Measurements from ENCODE around the gene SHB.

Gene SHB

GRCh38 chr9:37984278-37984671 is 84.8 kb downstream of the SHB start:
- H2BK5ac ChIP-seq (ENCODE audit: low read length), result no peak overlapping the region
- H2BK120ac ChIP-seq (ENCODE audit: low read depth, low read length), result no peak overlapping the region
- H3K4me1 ChIP-seq (ENCODE audit: control insufficient read depth in 2 of 2, insufficient read depth in 1 of 2, low read depth in 1 of 2, low read length in 2 of 2), result peaks cover 7 to 14% of the 10 kb centered on the region in 2 donors
- H3K79me1 ChIP-seq (ENCODE audit: low read depth, low read length), result no peaks in the 10 kb centered on the region
- H3K9ac ChIP-seq (ENCODE audit: low read depth, low read length, poor library complexity), result no peak overlapping the region
- no peak overlapping the region for H3K4me3 ChIP-seq (ENCODE audit: low read length in 2 of 2)
- H3K4me2 ChIP-seq (ENCODE audit: insufficient read depth, low read length, poor library complexity, severe bottlenecking), result no peak overlapping the region
- no CpG with 5 or more reads among the region's 5 CpGs for WGBS, 2 donors (ENCODE audit: extremely low coverage in 2 of 2, insufficient read length in 2 of 2, insufficient replicate concordance in 1 of 2)
- H2AFZ ChIP-seq (ENCODE audit: low read length), result no peak overlapping the region
- H2BK12ac ChIP-seq (ENCODE audit: low read length), result no peak overlapping the region
- H3K9me3 ChIP-seq (replicated peaks in 1 of 2; ENCODE audit: control insufficient read depth in 2 of 2, insufficient read depth in 1 of 2, low read depth in 1 of 2, low read length in 2 of 2), result no peaks in the 10 kb centered on the region
- H3K4ac ChIP-seq (ENCODE audit: low read length), result no peak overlapping the region
- no peaks in the 10 kb centered on the region for H3K27me3 ChIP-seq (ENCODE audit: control insufficient read depth in 3 of 3, insufficient read depth in 3 of 3, low read depth in 1 of 3, low read length in 3 of 3)
- H2AK5ac ChIP-seq (ENCODE audit: low read depth, low read length), result peak overlapping the region; percentile 2
- no peak overlapping the region for H4K8ac ChIP-seq (ENCODE audit: low read depth, low read length)
- no peak overlapping the region for H3K14ac ChIP-seq (ENCODE audit: low read length)
- no peak overlapping the region for H2BK15ac ChIP-seq (ENCODE audit: low read length)
- H4K91ac ChIP-seq (ENCODE audit: low read depth, low read length, poor library complexity), result no peak overlapping the region
- no peak overlapping the region for H3K27ac ChIP-seq (replicated peaks; ENCODE audit: low read length)
- no peaks in the 10 kb centered on the region for H3K36me3 ChIP-seq (replicated peaks in 1 of 2; ENCODE audit: control insufficient read depth in 2 of 2, insufficient read depth in 2 of 2, low read length in 2 of 2)
- DNase-seq (ENCODE audit: low spot score), result no peak
- H3K23ac ChIP-seq (ENCODE audit: low read depth, low read length, poor library complexity), result no peak overlapping the region
- H3K18ac ChIP-seq (ENCODE audit: low read length), result no peak overlapping the region

GRCh38 chr9:37983381-37984067 is 85.5 kb downstream of the SHB start:
- no peaks in the 10 kb centered on the region for H3K36me3 ChIP-seq (replicated peaks in 1 of 2; ENCODE audit: control insufficient read depth in 2 of 2, insufficient read depth in 2 of 2, low read length in 2 of 2)
- H3K27me3 ChIP-seq (ENCODE audit: control insufficient read depth in 3 of 3, insufficient read depth in 3 of 3, low read depth in 1 of 3, low read length in 3 of 3), result no peaks in the 10 kb centered on the region
- no peak overlapping the region for H2BK5ac ChIP-seq (ENCODE audit: low read length)
- no peaks in the 10 kb centered on the region for H3K9me3 ChIP-seq (replicated peaks in 1 of 2; ENCODE audit: control insufficient read depth in 2 of 2, insufficient read depth in 1 of 2, low read depth in 1 of 2, low read length in 2 of 2)
- H3K9ac ChIP-seq (ENCODE audit: low read depth, low read length, poor library complexity), result no peak overlapping the region
- H3K23ac ChIP-seq (ENCODE audit: low read depth, low read length, poor library complexity), result no peak overlapping the region
- H3K4me1 ChIP-seq (ENCODE audit: control insufficient read depth in 2 of 2, insufficient read depth in 1 of 2, low read depth in 1 of 2, low read length in 2 of 2), result peaks cover 7 to 14% of the 10 kb centered on the region in 2 donors
- no peak overlapping the region for H3K27ac ChIP-seq (replicated peaks; ENCODE audit: low read length)
- no peak overlapping the region for H4K8ac ChIP-seq (ENCODE audit: low read depth, low read length)
- DNase-seq (ENCODE audit: low spot score), result no peak
- H2BK120ac ChIP-seq (ENCODE audit: low read depth, low read length), result no peak overlapping the region
- H3K79me1 ChIP-seq (ENCODE audit: low read depth, low read length), result no peaks in the 10 kb centered on the region
- H2AFZ ChIP-seq (ENCODE audit: low read length), result no peak overlapping the region
- no peak overlapping the region for H3K4me2 ChIP-seq (ENCODE audit: insufficient read depth, low read length, poor library complexity, severe bottlenecking)
- peak overlapping the region; percentile 46 for H3K18ac ChIP-seq (ENCODE audit: low read length)
- H2BK15ac ChIP-seq (ENCODE audit: low read length), result no peak overlapping the region
- no peak overlapping the region for H3K4me3 ChIP-seq (ENCODE audit: low read length in 2 of 2)
- WGBS, 2 donors (ENCODE audit: extremely low coverage in 2 of 2, insufficient read length in 2 of 2, insufficient replicate concordance in 1 of 2), result no CpG with 5 or more reads among the region's 12 CpGs
- H4K91ac ChIP-seq (ENCODE audit: low read depth, low read length, poor library complexity), result no peak overlapping the region
- H3K14ac ChIP-seq (ENCODE audit: low read length), result no peak overlapping the region
- H3K4ac ChIP-seq (ENCODE audit: low read length), result no peak overlapping the region
- no peak overlapping the region for H2BK12ac ChIP-seq (ENCODE audit: low read length)
- H2AK5ac ChIP-seq (ENCODE audit: low read depth, low read length), result no peak overlapping the region

GRCh38 chr9:37979844-37980243 is 89.2 kb downstream of the SHB start:
- Histone ChIP-seq H3K27me3 (ENCODE audit: control insufficient read depth in 3 of 3, insufficient read depth in 3 of 3, low read depth in 1 of 3, low read length in 3 of 3) (no peaks in the 10 kb centered on the region), H3K4me2 (ENCODE audit: insufficient read depth, low read length, poor library complexity, severe bottlenecking) (no peak overlapping the region), H3K36me3 (replicated peaks in 1 of 2; ENCODE audit: control insufficient read depth in 2 of 2, insufficient read depth in 2 of 2, low read length in 2 of 2) (no peaks in the 10 kb centered on the region), H3K4ac (ENCODE audit: low read length) (no peak overlapping the region), H3K27ac (replicated peaks; ENCODE audit: low read length) (no peak overlapping the region), H3K4me3 (ENCODE audit: low read length in 2 of 2) (no peak overlapping the region), H4K8ac (ENCODE audit: low read depth, low read length) (no peak overlapping the region), H2BK15ac (ENCODE audit: low read length) (no peak overlapping the region), H3K4me1 (ENCODE audit: control insufficient read depth in 2 of 2, insufficient read depth in 1 of 2, low read depth in 1 of 2, low read length in 2 of 2) (peaks cover 2 to 7% of the 10 kb centered on the region in 2 donors), H4K91ac (ENCODE audit: low read depth, low read length, poor library complexity) (no peak overlapping the region), H3K79me1 (ENCODE audit: low read depth, low read length) (no peaks in the 10 kb centered on the region), H3K9ac (ENCODE audit: low read depth, low read length, poor library complexity) (no peak overlapping the region), H2BK12ac (ENCODE audit: low read length) (no peak overlapping the region), H2AK5ac (ENCODE audit: low read depth, low read length) (no peak overlapping the region), H3K14ac (ENCODE audit: low read length) (no peak overlapping the region), H2BK120ac (ENCODE audit: low read depth, low read length) (no peak overlapping the region), H3K18ac (ENCODE audit: low read length) (no peak overlapping the region), H2BK5ac (ENCODE audit: low read length) (no peak overlapping the region), H3K9me3 (replicated peaks in 1 of 2; ENCODE audit: control insufficient read depth in 2 of 2, insufficient read depth in 1 of 2, low read depth in 1 of 2, low read length in 2 of 2) (no peaks in the 10 kb centered on the region), H3K23ac (ENCODE audit: low read depth, low read length, poor library complexity) (no peak overlapping the region), H2AFZ (ENCODE audit: low read length) (no peak overlapping the region)
- no CpG with 5 or more reads among the region's 5 CpGs for WGBS, 2 donors (ENCODE audit: extremely low coverage in 2 of 2, insufficient read length in 2 of 2, insufficient replicate concordance in 1 of 2)
- no peak for DNase-seq (ENCODE audit: low spot score)

GRCh38 chr9:37978983-37979382 is 90.0 kb downstream of the SHB start:
- no CpG with 5 or more reads among the region's 3 CpGs for WGBS, 2 donors (ENCODE audit: extremely low coverage in 2 of 2, insufficient read length in 2 of 2, insufficient replicate concordance in 1 of 2)
- no peaks in the 10 kb centered on the region for H3K36me3 ChIP-seq (replicated peaks in 1 of 2; ENCODE audit: control insufficient read depth in 2 of 2, insufficient read depth in 2 of 2, low read length in 2 of 2)

More at GRCh38 chr9:37978983-37979382, 90.0 kb downstream of the SHB start:
- Histone ChIP-seq H3K27me3 (ENCODE audit: control insufficient read depth in 3 of 3, insufficient read depth in 3 of 3, low read depth in 1 of 3, low read length in 3 of 3) (no peaks in the 10 kb centered on the region), H2AFZ (ENCODE audit: low read length) (no peak overlapping the region), H3K14ac (ENCODE audit: low read length) (no peak overlapping the region), H2BK15ac (ENCODE audit: low read length) (no peak overlapping the region), H3K9ac (ENCODE audit: low read depth, low read length, poor library complexity) (no peak overlapping the region), H2AK5ac (ENCODE audit: low read depth, low read length) (no peak overlapping the region), H4K8ac (ENCODE audit: low read depth, low read length) (no peak overlapping the region), H3K27ac (replicated peaks; ENCODE audit: low read length) (no peak overlapping the region), H3K4me3 (ENCODE audit: low read length in 2 of 2) (no peak overlapping the region), H3K79me1 (ENCODE audit: low read depth, low read length) (no peaks in the 10 kb centered on the region), H4K91ac (ENCODE audit: low read depth, low read length, poor library complexity) (no peak overlapping the region), H3K9me3 (replicated peaks in 1 of 2; ENCODE audit: control insufficient read depth in 2 of 2, insufficient read depth in 1 of 2, low read depth in 1 of 2, low read length in 2 of 2) (no peaks in the 10 kb centered on the region), H2BK5ac (ENCODE audit: low read length) (no peak overlapping the region), H2BK12ac (ENCODE audit: low read length) (no peak overlapping the region), H3K4me1 (ENCODE audit: control insufficient read depth in 2 of 2, insufficient read depth in 1 of 2, low read depth in 1 of 2, low read length in 2 of 2) (peaks cover 0 to 7% of the 10 kb centered on the region in 2 donors), H3K18ac (ENCODE audit: low read length) (peak overlapping the region; percentile 84), H3K4ac (ENCODE audit: low read length) (no peak overlapping the region), H3K23ac (ENCODE audit: low read depth, low read length, poor library complexity) (no peak overlapping the region), H3K4me2 (ENCODE audit: insufficient read depth, low read length, poor library complexity, severe bottlenecking) (no peak overlapping the region), H2BK120ac (ENCODE audit: low read depth, low read length) (no peak overlapping the region)
- no peak for DNase-seq (ENCODE audit: low spot score)
